SK-N-SH treated with all-trans-retinoic acid at 6 μM for 48 hours (cell line): Measurements from ENCODE around the gene KLF17.
"Not testable (repeated sequence)": the region's sequence is repeated elsewhere in the genome, so short reads cannot be mapped to it uniquely, and the experiment has no call there.

Experiments
- ATAC-seq: fragments of 200-7000 bp; cut with Tn5 transposase; 3 replicates; pipeline ENCODE4 v1.9.1; 2020; ENCODE audit warnings: mild to moderate bottlenecking, moderate library complexity
- BACH2 ChIP-seq: fragments of 250-450 bp; sonication (Bioruptor Pico); IDR thresholded peaks from 2 replicates; pipeline ENCODE4 v1.9.0; 2021; ENCODE audit warnings: mild to moderate bottlenecking, borderline replicate concordance
- CSDC2 ChIP-seq: fragments of 250-450 bp; sonication (Bioruptor Pico); IDR thresholded peaks from 2 replicates; pipeline ENCODE4 v1.5.0; 2020; ENCODE audit warnings: mild to moderate bottlenecking, moderate library complexity
- GLIS3 ChIP-seq: fragments of 250-450 bp; sonication (Bioruptor Pico); IDR thresholded peaks from 2 replicates; pipeline ENCODE4 v1.5.0; 2020; ENCODE audit warnings: mild to moderate bottlenecking, moderate library complexity
- ISL1 ChIP-seq: fragments of 250-450 bp; sonication (Bioruptor Pico); IDR thresholded peaks from 2 replicates; pipeline ENCODE4 v2.1.2; 2022; ENCODE audit warnings: mild to moderate bottlenecking, moderate library complexity
- PPARA ChIP-seq: fragments of 250-450 bp; sonication (Bioruptor Pico); IDR thresholded peaks from 2 replicates; pipeline ENCODE4 v1.5.0; 2020; ENCODE audit warnings: mild to moderate bottlenecking, borderline replicate concordance
- RARB ChIP-seq: fragments of 250-450 bp; sonication (Bioruptor Pico); IDR thresholded peaks from 2 replicates; pipeline ENCODE4 v1.8.0; 2021; ENCODE audit warnings: mild to moderate bottlenecking, moderate library complexity
- SNAI2 ChIP-seq: fragments of 250-450 bp; sonication (Bioruptor Pico); IDR thresholded peaks from 2 replicates; pipeline ENCODE4 v1.5.0; 2020; ENCODE audit warnings: mild to moderate bottlenecking, moderate library complexity
- TCF4 ChIP-seq: fragments of 250-450 bp; sonication (Bioruptor Pico); IDR thresholded peaks from 2 replicates; pipeline ENCODE4 v1.8.0; 2021; ENCODE audit warnings: mild to moderate bottlenecking, moderate library complexity, borderline replicate concordance
- TOX ChIP-seq: fragments of 250-450 bp; sonication (Bioruptor Pico); IDR thresholded peaks from 2 replicates; pipeline ENCODE4 v1.8.0; 2021; ENCODE audit warnings: mild to moderate bottlenecking, moderate library complexity, borderline replicate concordance
- ZC3H10 ChIP-seq: fragments of 250-450 bp; sonication (Bioruptor Pico); IDR thresholded peaks from 2 replicates; pipeline ENCODE4 v1.5.1; 2021; ENCODE audit warnings: mild to moderate bottlenecking, moderate library complexity
- ZFP3 ChIP-seq: fragments of 250-450 bp; sonication (Bioruptor Pico); IDR thresholded peaks from 2 replicates; pipeline ENCODE4 v1.5.0; 2020; ENCODE audit warnings: mild to moderate bottlenecking, moderate library complexity
- ZFP30 ChIP-seq: fragments of 450-650 bp; formaldehyde crosslinking; IDR thresholded peaks from 2 replicates; pipeline ENCODE4 v1.5.0; 2022; ENCODE audit warnings: mild to moderate bottlenecking, moderate library complexity
- ZNF565 ChIP-seq: fragments of 450-650 bp; formaldehyde crosslinking; conservative IDR thresholded peaks from 2 replicates; pipeline ENCODE4 v1.5.0; 2020; ENCODE audit warnings: low read depth, mild to moderate bottlenecking, moderate library complexity
- ZNF70 ChIP-seq: fragments of 450-650 bp; formaldehyde crosslinking; IDR thresholded peaks from 2 replicates; pipeline ENCODE4 v1.5.0; 2020; ENCODE audit warnings: mild to moderate bottlenecking, moderate library complexity
- ZNF8 ChIP-seq: fragments of 450-650 bp; formaldehyde crosslinking; IDR thresholded peaks from 2 replicates; pipeline ENCODE4 v1.5.0; 2020; ENCODE audit warnings: mild to moderate bottlenecking, moderate library complexity
- TF ChIP-seq, protein P1 (sequence below): fragments of 250-450 bp; sonication (Bioruptor Pico); IDR thresholded peaks from 2 replicates; pipeline ENCODE4 v1.5.0; 2020; ENCODE audit warnings: mild to moderate bottlenecking, moderate library complexity
- TF ChIP-seq, protein P2 (sequence below): fragments of 250-450 bp; sonication (Bioruptor Pico); IDR thresholded peaks from 2 replicates; pipeline ENCODE4 v1.8.0; 2020; ENCODE audit warnings: mild to moderate bottlenecking, moderate library complexity, borderline replicate concordance
- TF ChIP-seq, protein P3 (sequence below): fragments of 250-450 bp; sonication (Bioruptor Pico); IDR thresholded peaks from 2 replicates; pipeline ENCODE4 v1.5.1; 2021; ENCODE audit warnings: mild to moderate bottlenecking, moderate library complexity
- TF ChIP-seq, protein P4 (sequence below): fragments of 250-450 bp; sonication (Bioruptor Pico); IDR thresholded peaks from 2 replicates; pipeline ENCODE4 v1.5.1; 2020; ENCODE audit warnings: low read depth, mild to moderate bottlenecking, moderate library complexity
- TF ChIP-seq, protein P5 (sequence below): fragments of 250-450 bp; sonication (Bioruptor Pico); IDR thresholded peaks from 2 replicates; pipeline ENCODE4 v1.8.0; 2021; ENCODE audit warnings: low read depth, mild to moderate bottlenecking, moderate library complexity, borderline replicate concordance

Gene KLF17

DNA sequence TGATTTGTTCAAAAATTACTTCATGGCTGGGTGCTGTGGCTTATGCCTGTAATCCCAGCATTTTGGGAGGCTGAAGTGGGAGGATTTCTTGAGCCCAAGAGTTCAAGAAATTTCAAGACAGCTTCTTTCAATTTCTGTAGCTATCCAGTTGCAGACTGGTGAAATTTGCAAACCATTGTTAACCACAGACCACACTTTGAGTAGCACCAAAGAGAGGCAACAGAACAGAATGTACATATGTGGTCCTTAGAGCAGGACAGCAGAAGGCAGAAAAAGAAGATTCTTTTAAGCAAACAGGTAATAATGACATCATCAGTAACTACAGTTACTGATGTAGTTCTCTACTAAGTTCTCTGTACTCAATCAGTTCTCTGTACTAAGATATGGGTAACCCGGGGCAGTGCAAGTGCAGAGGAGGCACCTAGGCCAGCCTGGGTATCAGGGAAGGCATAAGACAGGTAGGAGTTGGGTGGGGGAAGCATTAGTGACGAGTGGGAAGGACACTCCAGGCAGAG is 5.5 kb upstream of the KLF17 start:
- ATAC-seq, result no peak
- TF ChIP-seq RARB (CRISPR knock-in tag) (no peak), ZNF8 (CRISPR knock-in tag) (no peak), CSDC2 (CRISPR knock-in tag) (no peak), ZNF565 (CRISPR knock-in tag) (no peak), ZC3H10 (CRISPR knock-in tag) (no peak), ISL1 (CRISPR knock-in tag) (no peak), TCF4 (CRISPR knock-in tag) (no peak), SNAI2 (CRISPR knock-in tag) (no peak), GLIS3 (CRISPR knock-in tag) (no peak), PPARA (CRISPR knock-in tag) (no peak), ZFP30 (no peak), BACH2 (CRISPR knock-in tag) (no peak), TOX (CRISPR knock-in tag) (no peak)
- TF ChIP-seq, protein P1, sequence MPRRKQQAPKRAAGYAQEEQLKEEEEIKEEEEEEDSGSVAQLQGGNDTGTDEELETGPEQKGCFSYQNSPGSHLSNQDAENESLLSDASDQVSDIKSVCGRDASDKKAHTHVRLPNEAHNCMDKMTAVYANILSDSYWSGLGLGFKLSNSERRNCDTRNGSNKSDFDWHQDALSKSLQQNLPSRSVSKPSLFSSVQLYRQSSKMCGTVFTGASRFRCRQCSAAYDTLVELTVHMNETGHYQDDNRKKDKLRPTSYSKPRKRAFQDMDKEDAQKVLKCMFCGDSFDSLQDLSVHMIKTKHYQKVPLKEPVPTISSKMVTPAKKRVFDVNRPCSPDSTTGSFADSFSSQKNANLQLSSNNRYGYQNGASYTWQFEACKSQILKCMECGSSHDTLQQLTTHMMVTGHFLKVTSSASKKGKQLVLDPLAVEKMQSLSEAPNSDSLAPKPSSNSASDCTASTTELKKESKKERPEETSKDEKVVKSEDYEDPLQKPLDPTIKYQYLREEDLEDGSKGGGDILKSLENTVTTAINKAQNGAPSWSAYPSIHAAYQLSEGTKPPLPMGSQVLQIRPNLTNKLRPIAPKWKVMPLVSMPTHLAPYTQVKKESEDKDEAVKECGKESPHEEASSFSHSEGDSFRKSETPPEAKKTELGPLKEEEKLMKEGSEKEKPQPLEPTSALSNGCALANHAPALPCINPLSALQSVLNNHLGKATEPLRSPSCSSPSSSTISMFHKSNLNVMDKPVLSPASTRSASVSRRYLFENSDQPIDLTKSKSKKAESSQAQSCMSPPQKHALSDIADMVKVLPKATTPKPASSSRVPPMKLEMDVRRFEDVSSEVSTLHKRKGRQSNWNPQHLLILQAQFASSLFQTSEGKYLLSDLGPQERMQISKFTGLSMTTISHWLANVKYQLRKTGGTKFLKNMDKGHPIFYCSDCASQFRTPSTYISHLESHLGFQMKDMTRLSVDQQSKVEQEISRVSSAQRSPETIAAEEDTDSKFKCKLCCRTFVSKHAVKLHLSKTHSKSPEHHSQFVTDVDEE (CRISPR knock-in tag), result no peak
- TF ChIP-seq, protein P2, sequence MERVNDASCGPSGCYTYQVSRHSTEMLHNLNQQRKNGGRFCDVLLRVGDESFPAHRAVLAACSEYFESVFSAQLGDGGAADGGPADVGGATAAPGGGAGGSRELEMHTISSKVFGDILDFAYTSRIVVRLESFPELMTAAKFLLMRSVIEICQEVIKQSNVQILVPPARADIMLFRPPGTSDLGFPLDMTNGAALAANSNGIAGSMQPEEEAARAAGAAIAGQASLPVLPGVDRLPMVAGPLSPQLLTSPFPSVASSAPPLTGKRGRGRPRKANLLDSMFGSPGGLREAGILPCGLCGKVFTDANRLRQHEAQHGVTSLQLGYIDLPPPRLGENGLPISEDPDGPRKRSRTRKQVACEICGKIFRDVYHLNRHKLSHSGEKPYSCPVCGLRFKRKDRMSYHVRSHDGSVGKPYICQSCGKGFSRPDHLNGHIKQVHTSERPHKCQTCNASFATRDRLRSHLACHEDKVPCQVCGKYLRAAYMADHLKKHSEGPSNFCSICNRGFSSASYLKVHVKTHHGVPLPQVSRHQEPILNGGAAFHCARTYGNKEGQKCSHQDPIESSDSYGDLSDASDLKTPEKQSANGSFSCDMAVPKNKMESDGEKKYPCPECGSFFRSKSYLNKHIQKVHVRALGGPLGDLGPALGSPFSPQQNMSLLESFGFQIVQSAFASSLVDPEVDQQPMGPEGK, result no peak
- TF ChIP-seq, protein P3, sequence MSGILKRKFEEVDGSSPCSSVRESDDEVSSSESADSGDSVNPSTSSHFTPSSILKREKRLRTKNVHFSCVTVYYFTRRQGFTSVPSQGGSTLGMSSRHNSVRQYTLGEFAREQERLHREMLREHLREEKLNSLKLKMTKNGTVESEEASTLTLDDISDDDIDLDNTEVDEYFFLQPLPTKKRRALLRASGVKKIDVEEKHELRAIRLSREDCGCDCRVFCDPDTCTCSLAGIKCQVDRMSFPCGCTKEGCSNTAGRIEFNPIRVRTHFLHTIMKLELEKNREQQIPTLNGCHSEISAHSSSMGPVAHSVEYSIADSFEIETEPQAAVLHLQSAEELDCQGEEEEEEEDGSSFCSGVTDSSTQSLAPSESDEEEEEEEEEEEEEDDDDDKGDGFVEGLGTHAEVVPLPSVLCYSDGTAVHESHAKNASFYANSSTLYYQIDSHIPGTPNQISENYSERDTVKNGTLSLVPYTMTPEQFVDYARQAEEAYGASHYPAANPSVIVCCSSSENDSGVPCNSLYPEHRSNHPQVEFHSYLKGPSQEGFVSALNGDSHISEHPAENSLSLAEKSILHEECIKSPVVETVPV, result no peak
- TF ChIP-seq, protein P4, sequence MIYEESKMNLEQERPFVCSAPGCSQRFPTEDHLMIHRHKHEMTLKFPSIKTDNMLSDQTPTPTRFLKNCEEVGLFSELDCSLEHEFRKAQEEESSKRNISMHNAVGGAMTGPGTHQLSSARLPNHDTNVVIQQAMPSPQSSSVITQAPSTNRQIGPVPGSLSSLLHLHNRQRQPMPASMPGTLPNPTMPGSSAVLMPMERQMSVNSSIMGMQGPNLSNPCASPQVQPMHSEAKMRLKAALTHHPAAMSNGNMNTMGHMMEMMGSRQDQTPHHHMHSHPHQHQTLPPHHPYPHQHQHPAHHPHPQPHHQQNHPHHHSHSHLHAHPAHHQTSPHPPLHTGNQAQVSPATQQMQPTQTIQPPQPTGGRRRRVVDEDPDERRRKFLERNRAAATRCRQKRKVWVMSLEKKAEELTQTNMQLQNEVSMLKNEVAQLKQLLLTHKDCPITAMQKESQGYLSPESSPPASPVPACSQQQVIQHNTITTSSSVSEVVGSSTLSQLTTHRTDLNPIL (CRISPR knock-in tag), result no peak

DNA sequence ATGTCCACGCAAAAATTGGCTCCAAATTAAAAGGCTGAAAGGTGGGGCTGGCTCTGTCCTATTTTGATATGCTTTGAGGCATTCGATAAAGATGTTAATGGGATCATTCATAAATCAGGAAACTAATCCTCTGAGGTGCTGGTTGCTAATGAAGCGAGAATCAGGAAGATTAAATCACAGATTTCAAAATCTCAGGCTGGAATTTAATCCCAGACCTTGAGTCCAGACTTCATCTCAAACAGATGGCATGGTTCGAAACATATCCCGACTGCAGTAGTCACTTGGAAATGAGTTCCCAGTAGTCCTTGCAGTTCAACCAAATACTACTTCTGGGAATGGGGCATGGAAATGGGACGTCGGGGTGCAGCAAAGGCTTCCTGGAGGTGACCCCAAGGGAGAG is 4.5 kb upstream of the KLF17 start:
- TF ChIP-seq BACH2 (CRISPR knock-in tag) (no peak), ZC3H10 (CRISPR knock-in tag) (no peak), ZFP3 (no peak), TOX (CRISPR knock-in tag) (no peak), TCF4 (CRISPR knock-in tag) (no peak), ZNF70 (CRISPR knock-in tag) (no peak)
- TF ChIP-seq, protein P2, result no peak
- TF ChIP-seq, protein P5, sequence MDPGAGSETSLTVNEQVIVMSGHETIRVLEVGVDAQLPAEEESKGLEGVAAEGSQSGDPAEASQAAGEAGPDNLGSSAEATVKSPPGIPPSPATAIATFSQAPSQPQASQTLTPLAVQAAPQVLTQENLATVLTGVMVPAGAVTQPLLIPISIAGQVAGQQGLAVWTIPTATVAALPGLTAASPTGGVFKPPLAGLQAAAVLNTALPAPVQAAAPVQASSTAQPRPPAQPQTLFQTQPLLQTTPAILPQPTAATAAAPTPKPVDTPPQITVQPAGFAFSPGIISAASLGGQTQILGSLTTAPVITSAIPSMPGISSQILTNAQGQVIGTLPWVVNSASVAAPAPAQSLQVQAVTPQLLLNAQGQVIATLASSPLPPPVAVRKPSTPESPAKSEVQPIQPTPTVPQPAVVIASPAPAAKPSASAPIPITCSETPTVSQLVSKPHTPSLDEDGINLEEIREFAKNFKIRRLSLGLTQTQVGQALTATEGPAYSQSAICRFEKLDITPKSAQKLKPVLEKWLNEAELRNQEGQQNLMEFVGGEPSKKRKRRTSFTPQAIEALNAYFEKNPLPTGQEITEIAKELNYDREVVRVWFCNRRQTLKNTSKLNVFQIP (CRISPR knock-in tag), result no peak
- no peak for ATAC-seq

DNA sequence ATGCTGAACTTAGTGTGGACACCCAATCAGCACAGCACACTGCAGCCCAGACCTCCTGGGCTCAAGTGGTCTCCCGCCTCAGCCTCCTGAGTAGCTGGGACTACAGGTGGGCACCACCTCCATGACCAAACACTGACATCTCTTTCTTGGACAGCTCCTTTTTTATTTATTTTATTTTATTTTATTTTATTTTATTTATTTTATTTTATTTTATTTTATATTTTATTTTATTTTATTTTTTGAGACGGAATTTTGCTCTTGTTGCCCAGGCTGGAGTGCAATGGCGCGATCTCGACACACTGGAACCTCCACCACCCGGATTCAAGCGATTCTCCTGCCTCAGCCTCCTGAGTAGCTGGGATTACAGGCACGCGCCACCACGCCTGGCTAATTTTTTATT is 1.3 kb upstream of the KLF17 start:
- ATAC-seq, result not testable (repeated sequence)
